Lung (tissue), 12 donors: ENCODE data around the gene MEN1. TPM values are rescaled to one million over a fixed set of nuclear protein-coding genes. Genes with fewer than 3 reads are reported as not detected.
"Not testable (repeated sequence)": the region's sequence is repeated elsewhere in the genome, so short reads cannot be mapped to it uniquely, and the experiment has no call there.

Experiments used
- ATAC-seq: fragments of 200-7000 bp; cut with Tn5 transposase; one replicate; pipeline ENCODE4 v1.9.1; 2020; ENCODE audit warnings: moderate number of reproducible peaks; ENCODE audit not compliant: insufficient read depth, low FRiP score
- DNase-seq, 3 donors: peaks; one replicate each; pipeline ENCODE4 v3.0.0-alpha.2; 2013 to 2017
- H3K27ac ChIP-seq, 2 donors: one replicate each; pipeline ENCODE4 v1.5.1; 2013; ENCODE audit warnings: mild to moderate bottlenecking in 2 of 2, moderate library complexity in 2 of 2, control low read depth in 1 of 2, inconsistent platforms in 1 of 2, low read depth in 1 of 2, low read length in 1 of 2
- H3K27me3 ChIP-seq, 3 donors: one replicate each; pipeline ENCODE4 v1.5.1; 2013; ENCODE audit warnings: low read length in 2 of 3; ENCODE audit not compliant: control insufficient read depth in 3 of 3, insufficient read depth in 3 of 3
- H3K36me3 ChIP-seq, 4 donors: one replicate each; pipeline ENCODE4 v1.5.1; 2013; ENCODE audit warnings: low read length in 4 of 4, mild to moderate bottlenecking in 1 of 4, moderate library complexity in 1 of 4; ENCODE audit not compliant: control insufficient read depth in 4 of 4, insufficient read depth in 4 of 4
- H3K4me1 ChIP-seq, 5 donors: one replicate each; pipeline ENCODE4 v1.5.1; 2013; ENCODE audit warnings: low read length in 5 of 5, mild to moderate bottlenecking in 2 of 5, moderate library complexity in 1 of 5; ENCODE audit not compliant: control insufficient read depth in 5 of 5, insufficient read depth in 5 of 5
- H3K4me3 ChIP-seq: one replicate; pipeline ENCODE4 v1.5.1; 2013; ENCODE audit warnings: mild to moderate bottlenecking, control low read depth, moderate library complexity
- H3K9ac ChIP-seq, 2 donors: one replicate each; pipeline ENCODE4 v1.5.1; 2013; ENCODE audit warnings: low read length in 2 of 2, control low read depth in 1 of 2; ENCODE audit not compliant: insufficient read depth in 1 of 2
- H3K9me3 ChIP-seq, 4 donors: one replicate each; pipeline ENCODE4 v1.5.1; 2013; ENCODE audit warnings: low read length in 3 of 4, mild to moderate bottlenecking in 1 of 4, moderate library complexity in 1 of 4; ENCODE audit not compliant: control insufficient read depth in 4 of 4, insufficient read depth in 3 of 4
- WGBS, 2 donors: extraction: QIAGEN DNeasy Blood & Tissue Kit; methylation state at CpG; one replicate each; pipeline ENCODE4 v1.1.7; 2013; 5-methylcytosine and 5-hydroxymethylcytosine counted together
- polyA plus RNA-seq, 2 donors: library from polyadenylated mRNA; stranded (reverse); fragments of 200-250 nt; gene quantifications; one replicate each; pipeline ENCODE4 v1.2.1, GENCODE V29; 2013
- total RNA-seq, 2 donors: library from RNA; depleted of rRNA in 1 of 2; stranded (reverse); fragments of >200 nt in 1 of 2; gene quantifications; one replicate each; pipeline ENCODE4 v1.2.1, GENCODE V29; 2014 to 2021
- TF ChIP-seq, protein P1 (sequence below): IDR thresholded peaks from 2 replicates; pipeline ENCODE4 v1.5.1; 2012; ENCODE audit warnings: mild to moderate bottlenecking; ENCODE audit errors: control extremely low read depth, extremely low read depth
- donor health status: control.
- donor health status: control.
- donor health status: Bipolar disorder and iron deficiency.
- donor health status: healthy.
- donor health status: DM: yes; HTN: yes; CAD: no.

MEN1 gene
- total and polyA plus RNA-seq, 4 donors, result 15.0 to 24.9 (median 18.6) TPM

DNA sequence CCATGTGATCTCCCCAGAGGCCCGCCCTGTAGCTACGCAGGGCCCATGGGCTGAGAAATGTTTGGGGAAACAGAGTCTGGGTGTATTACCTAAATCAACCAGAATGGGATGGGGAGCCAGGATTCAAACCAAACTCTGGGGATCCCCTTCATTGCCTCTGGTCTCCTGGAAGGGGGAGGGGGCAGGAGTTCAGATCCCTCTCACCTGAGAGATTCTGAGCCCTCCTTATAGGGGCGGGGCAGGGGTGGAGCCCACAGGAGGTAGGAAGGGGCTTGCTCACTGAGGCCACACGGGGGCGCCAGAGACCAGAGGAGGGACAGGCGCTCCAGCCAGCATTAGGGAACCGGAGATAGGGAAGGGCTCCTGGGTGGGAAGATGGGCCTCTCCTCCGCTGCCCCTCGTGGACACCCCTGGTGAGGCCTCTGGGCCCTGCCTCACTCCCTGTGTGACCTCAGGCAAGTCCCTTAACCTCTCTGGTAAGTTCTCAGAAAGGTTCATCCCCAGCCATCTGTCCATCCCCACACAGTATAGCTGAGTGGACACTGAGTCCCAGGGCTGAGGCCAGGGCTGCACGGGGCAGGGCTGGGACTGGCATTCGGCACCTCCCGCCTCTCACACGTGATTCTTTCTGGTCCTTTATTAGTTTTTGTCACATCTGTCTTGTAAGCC is 36.8 kb upstream of the MEN1 start:
- WGBS, 2 donors, result 21 to 38% methylated on average over 12 to 13 of the region's 13 CpGs
- peaks cover 0 to 30% (median 12%) of the 10 kb centered on the region in 5 donors for H3K4me1 ChIP-seq

DNA sequence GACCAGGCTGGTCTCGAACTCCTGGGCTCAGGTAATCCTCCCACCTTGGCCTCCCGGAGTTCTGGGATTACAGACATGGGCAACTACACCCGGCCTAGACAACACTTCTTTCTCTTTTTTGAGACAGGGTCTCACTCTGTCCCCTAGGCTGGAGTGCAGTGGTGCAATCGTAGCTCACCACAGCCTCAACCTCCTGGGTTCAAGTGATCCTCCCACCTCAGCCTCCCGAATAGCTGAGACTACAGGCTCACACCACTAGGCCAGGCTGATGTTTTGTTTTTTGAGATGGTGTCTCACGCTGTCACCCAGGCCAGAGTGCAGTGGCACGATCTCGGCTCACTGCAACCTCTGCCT is 35.4 kb upstream of the MEN1 start:
- not testable (repeated sequence) for H3K27me3 ChIP-seq, DNase-seq, H3K4me3 ChIP-seq, ATAC-seq, H3K9ac ChIP-seq, H3K36me3 ChIP-seq, H3K9me3 ChIP-seq
- Histone ChIP-seq H3K4me1 (peaks cover 0 to 30% (median 9%) of the 10 kb centered on the region in 5 donors), H3K27ac (peak overlapping the region in 1 of 2 donors; percentile 65)
- 79 to 91% methylated on average over 8 of the region's 8 CpGs for WGBS, 2 donors

More for the DNA sequence above, 36.8 kb upstream of the MEN1 start:
- Histone ChIP-seq H3K27me3 (no peaks in the 10 kb centered on the region), H3K4me3 (no peak overlapping the region), H3K36me3 (no peaks in the 10 kb centered on the region), H3K9me3 (no peaks in the 10 kb centered on the region), H3K9ac (no peak overlapping the region), H3K27ac (no peak overlapping the region)
- TF ChIP-seq, protein P1, sequence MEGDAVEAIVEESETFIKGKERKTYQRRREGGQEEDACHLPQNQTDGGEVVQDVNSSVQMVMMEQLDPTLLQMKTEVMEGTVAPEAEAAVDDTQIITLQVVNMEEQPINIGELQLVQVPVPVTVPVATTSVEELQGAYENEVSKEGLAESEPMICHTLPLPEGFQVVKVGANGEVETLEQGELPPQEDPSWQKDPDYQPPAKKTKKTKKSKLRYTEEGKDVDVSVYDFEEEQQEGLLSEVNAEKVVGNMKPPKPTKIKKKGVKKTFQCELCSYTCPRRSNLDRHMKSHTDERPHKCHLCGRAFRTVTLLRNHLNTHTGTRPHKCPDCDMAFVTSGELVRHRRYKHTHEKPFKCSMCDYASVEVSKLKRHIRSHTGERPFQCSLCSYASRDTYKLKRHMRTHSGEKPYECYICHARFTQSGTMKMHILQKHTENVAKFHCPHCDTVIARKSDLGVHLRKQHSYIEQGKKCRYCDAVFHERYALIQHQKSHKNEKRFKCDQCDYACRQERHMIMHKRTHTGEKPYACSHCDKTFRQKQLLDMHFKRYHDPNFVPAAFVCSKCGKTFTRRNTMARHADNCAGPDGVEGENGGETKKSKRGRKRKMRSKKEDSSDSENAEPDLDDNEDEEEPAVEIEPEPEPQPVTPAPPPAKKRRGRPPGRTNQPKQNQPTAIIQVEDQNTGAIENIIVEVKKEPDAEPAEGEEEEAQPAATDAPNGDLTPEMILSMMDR, result peak; percentile 98
- DNase-seq (peak; percentile 90 to 94 (median 92)), ATAC-seq (peak; percentile 67)

DNA sequence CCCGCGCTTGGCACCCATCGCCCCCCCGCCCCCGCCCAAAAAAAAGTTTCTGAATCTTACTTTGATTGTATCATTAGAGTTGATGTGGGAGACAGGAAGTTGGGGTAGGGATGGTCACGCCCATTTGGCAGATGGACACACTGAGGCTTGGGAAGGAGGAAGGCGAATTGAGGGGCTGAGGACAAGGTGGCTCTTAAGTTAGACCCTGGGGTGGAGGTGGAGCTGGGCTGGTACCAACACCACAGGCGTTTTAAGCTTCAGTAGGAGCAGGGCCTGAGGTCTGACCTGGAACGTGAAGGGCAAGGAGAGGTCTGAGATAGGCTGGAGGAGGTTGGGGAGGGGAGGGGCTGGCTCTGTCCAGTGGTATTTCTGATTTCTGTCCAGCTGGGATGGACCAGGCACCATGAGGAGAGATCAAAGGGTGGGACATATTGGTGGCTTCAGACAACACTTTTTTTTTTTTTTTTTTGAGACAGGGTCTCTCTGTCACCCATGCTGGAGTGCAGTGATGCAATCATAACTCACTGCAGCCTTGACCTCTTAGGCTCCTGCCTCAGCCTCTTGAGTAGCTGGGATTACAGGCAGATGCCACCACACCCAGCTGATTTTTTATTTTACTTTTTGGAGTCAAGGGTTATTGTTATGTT is 34.9 kb upstream of the MEN1 start:
- no peak overlapping the region for H3K4me3 ChIP-seq
- H3K27ac ChIP-seq, result peak overlapping the region in 1 of 2 donors; percentile 86
- H3K4me1 ChIP-seq, result peaks cover 0 to 30% (median 9%) of the 10 kb centered on the region in 5 donors
- TF ChIP-seq, protein P1, result no peak
- WGBS, 2 donors, result 14 to 21% methylated on average over 9 of the region's 9 CpGs
- no peaks in the 10 kb centered on the region for H3K9me3 ChIP-seq
- no peaks in the 10 kb centered on the region for H3K27me3 ChIP-seq
- no peak overlapping the region for H3K9ac ChIP-seq
- ATAC-seq (no peak), DNase-seq (peak; percentile 80 to 88 (median 86))
- peaks cover 0 to 4% (median 0%) of the 10 kb centered on the region in 4 donors for H3K36me3 ChIP-seq

DNA sequence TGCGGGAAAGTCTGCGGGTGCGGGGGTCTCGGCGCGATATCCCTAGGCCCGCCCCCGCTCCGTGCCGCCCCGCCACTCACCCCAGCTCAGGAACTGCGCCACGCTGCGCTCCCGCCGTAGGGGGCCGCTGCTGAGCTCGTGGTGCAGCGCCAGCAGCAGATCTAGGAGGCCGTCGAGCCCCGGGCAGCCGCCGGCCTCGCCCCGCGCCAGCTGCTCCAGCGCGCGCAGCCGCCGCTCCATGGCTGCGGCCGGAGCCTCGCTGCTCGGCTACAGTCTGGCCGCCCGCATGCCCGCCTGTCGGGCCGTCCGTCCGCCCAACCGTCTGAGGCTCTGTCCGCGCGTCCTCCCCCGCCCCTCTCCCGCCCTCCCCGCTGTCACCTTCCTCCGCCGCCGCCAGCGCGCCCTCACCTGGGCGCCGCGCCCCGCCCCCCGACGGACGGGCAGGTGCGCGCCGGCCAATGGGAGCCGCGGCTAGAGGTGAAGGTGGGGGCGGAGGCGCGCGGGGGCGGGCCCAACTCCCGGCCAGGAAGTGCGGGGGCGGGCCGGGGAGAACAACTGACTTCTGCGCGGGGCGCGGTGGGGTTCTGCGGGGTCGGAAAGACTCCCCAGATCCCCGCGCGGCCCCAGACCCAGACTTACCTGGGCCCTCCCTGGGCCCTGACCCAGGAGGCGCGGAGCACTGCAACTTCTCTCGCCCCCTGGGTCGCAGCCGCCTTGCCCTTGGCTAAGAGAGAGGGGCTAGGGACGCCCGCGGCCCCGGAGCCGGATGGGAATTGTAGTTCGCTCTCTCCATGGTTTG is 34.2 kb upstream of the MEN1 start, which contains the start of gene CDC42BPG:
CDC42BPG (minus strand) TSS at position 324 of the 799 bp plus-strand sequence; CDS start at position 240, 84 bp downstream.
- Histone ChIP-seq H3K4me3 (peak within 1 kb of the TSS; percentile 33), H3K36me3 (peaks cover 0 to 6% (median under 1%) of the 10 kb centered on the region in 4 donors), H3K9ac (no peak within 1 kb of the TSS), H3K27ac (peak within 1 kb of the TSS in 1 of 2 donors; percentile 86), H3K4me1 (peaks cover 0 to 24% (median 9%) of the 10 kb centered on the region in 5 donors), H3K27me3 (no peaks in the 10 kb centered on the region), H3K9me3 (no peaks in the 10 kb centered on the region)
- WGBS, 2 donors, result 0 to 1% methylated on average over 44 to 96 of the region's 96 CpGs
- ATAC-seq, result peak; percentile 76
- peak; percentile 72 to 80 (median 80) for DNase-seq
- TF ChIP-seq, protein P1, result peak; percentile 58
